Endothelial cell of umbilical vein (primary cell): ENCODE measurements around the gene POLR2F. TPM values are rescaled to one million over a fixed set of nuclear protein-coding genes. Genes with fewer than 3 reads are reported as not detected.

Experiments
- BruUV-seq: library from RNA; stranded (reverse); fragments of 400-500 nt; replicated peaks from 2 replicates; lab custom pipeline; 2021; lab: Mats Ljungman, UMichigan
- CTCF ChIA-PET: fragments of 300-600, 350-600 bp; sonication (Branson Sonifier 250); formaldehyde crosslinking; loops from one replicate; lab custom pipeline; 2021; ENCODE audit warnings: antibody characterized with exemption, inconsistent platforms; lab: Charles Lee
- POLR2A ChIA-PET: fragments of 300-600, 350-600 bp; sonication (Branson Sonifier 250); formaldehyde crosslinking; loops from one replicate; lab custom pipeline; 2021; ENCODE audit warnings: antibody characterized with exemption, inconsistent platforms; lab: Charles Lee
- DNase-seq: peaks from one replicate; pipeline ENCODE4 v3.0.0-alpha.2; 2011; ENCODE audit warnings: low read depth, low spot score
- FAIRE-seq: peaks from 2 replicates; lab custom pipeline; 2011; peaks lifted over from hg19 to GRCh38; lab: Jason Lieb, UNC
- H2AFZ ChIP-seq: 2 replicates; pipeline ENCODE4 v1.6.0; 2012; ENCODE audit warnings: low read depth, low read length, control low read depth, inconsistent platforms
- H3K27ac ChIP-seq: 2 replicates; pipeline ENCODE4 v1.5.1; 2011; ENCODE audit warnings: low read depth, mild to moderate bottlenecking, control low read depth, low read length, moderate library complexity; ENCODE audit not compliant: insufficient read depth
- H3K27me3 ChIP-seq, 2 experiments: 2 replicates each; pipeline versions ENCODE4 v1.6.0 to v1.6.1; 2011; ENCODE audit warnings: low read length in 2 of 2, mixed read lengths in 1 of 2; ENCODE audit not compliant: control insufficient read depth in 2 of 2, insufficient read depth in 2 of 2
- H3K36me3 ChIP-seq, 2 experiments: 2 replicates in 1 of 2; 3 replicates in 1 of 2; pipeline ENCODE4 v1.5.1; 2011; ENCODE audit warnings: low read length in 2 of 2, mild to moderate bottlenecking in 1 of 2, moderate library complexity in 1 of 2; ENCODE audit not compliant: control insufficient read depth in 2 of 2, insufficient read depth in 2 of 2; ENCODE audit errors: extremely low read depth in 1 of 2
- H3K4me1 ChIP-seq: 3 replicates; pipeline ENCODE4 v1.5.1; 2011; ENCODE audit warnings: mild to moderate bottlenecking, low read length; ENCODE audit not compliant: control insufficient read depth, insufficient read depth; ENCODE audit errors: extremely low read depth
- H3K4me2 ChIP-seq: 2 replicates; pipeline ENCODE4 v1.6.1; 2011; ENCODE audit warnings: low read length, control low read depth, mixed read lengths; ENCODE audit not compliant: insufficient read depth
- H3K4me3 ChIP-seq, 3 experiments: fragments of 200-600 bp in 1 of 3; sonication (generic), shearing (Covaris generic) in 1 of 3; replicated peaks in 1 of 3; 2 replicates each; pipeline ENCODE4 v1.5.1; 2011 to 2016; ENCODE audit warnings: control low read depth in 3 of 3, low read length in 3 of 3, mild to moderate bottlenecking in 2 of 3, inconsistent platforms in 1 of 3, low read depth in 1 of 3, moderate library complexity in 1 of 3; ENCODE audit not compliant: insufficient read depth in 1 of 3
- H3K79me2 ChIP-seq: 2 replicates; pipeline ENCODE4 v1.6.0; 2012; ENCODE audit warnings: low read length, inconsistent platforms; ENCODE audit not compliant: control insufficient read depth, insufficient read depth
- H3K9ac ChIP-seq: replicated peaks from 2 replicates; pipeline ENCODE3; 2011; ENCODE audit warnings: low read length, control low read depth; ENCODE audit not compliant: insufficient read depth; ENCODE audit errors: extremely low read depth
- H3K9me1 ChIP-seq: replicated peaks from 3 replicates; pipeline ENCODE4 v1.6.0; 2011; ENCODE audit warnings: mild to moderate bottlenecking, low read length; ENCODE audit not compliant: control insufficient read depth, insufficient read depth; ENCODE audit errors: extremely low read depth
- H3K9me3 ChIP-seq: replicated peaks from 2 replicates; pipeline ENCODE4 v1.5.1; 2012; ENCODE audit warnings: low read length, inconsistent platforms; ENCODE audit not compliant: control insufficient read depth, insufficient read depth
- H4K20me1 ChIP-seq: replicated peaks from 2 replicates; pipeline ENCODE3; 2011; ENCODE audit warnings: mild to moderate bottlenecking, low read length; ENCODE audit not compliant: control insufficient read depth, insufficient read depth; ENCODE audit errors: extremely low read depth
- CTCF ChIP-seq, 2 donors: IDR thresholded peaks; 1 replicate in 1 of 2; 2 replicates in 1 of 2; pipeline ENCODE4 v1.5.1; 2011; ENCODE audit warnings: low read length in 2 of 2, mild to moderate bottlenecking in 2 of 2, moderate library complexity in 2 of 2, control low read depth in 1 of 2, inconsistent platforms in 1 of 2, low read depth in 1 of 2; ENCODE audit not compliant: insufficient read depth in 1 of 2; ENCODE audit errors: extremely low read depth in 1 of 2
- EZH2 ChIP-seq: IDR thresholded peaks from 2 replicates; pipeline ENCODE4 v1.6.1; 2012; ENCODE audit warnings: borderline replicate concordance, low read depth, mild to moderate bottlenecking, moderate library complexity, low read length, inconsistent platforms; ENCODE audit not compliant: severe bottlenecking
- FOS ChIP-seq: IDR thresholded peaks from 2 replicates; pipeline ENCODE4 v1.6.1; 2011; ENCODE audit warnings: mild to moderate bottlenecking, low read length, moderate library complexity, borderline replicate concordance; ENCODE audit not compliant: insufficient read depth
- GATA2 ChIP-seq: IDR thresholded peaks from 2 replicates; pipeline ENCODE4 v1.7.0; 2011; ENCODE audit warnings: low read depth, mild to moderate bottlenecking, moderate library complexity, mixed read lengths, low read length; ENCODE audit not compliant: insufficient read length, insufficient read depth
- JUN ChIP-seq: IDR thresholded peaks from 2 replicates; pipeline ENCODE4 v1.6.1; 2011; ENCODE audit warnings: borderline replicate concordance, low read depth; ENCODE audit not compliant: insufficient read length, insufficient read depth
- MYC ChIP-seq: IDR thresholded peaks from one replicate; pipeline ENCODE4 v1.6.1; 2011; ENCODE audit warnings: mild to moderate bottlenecking, low read depth, low read length
- POLR2A ChIP-seq: IDR thresholded peaks from 2 replicates; pipeline ENCODE4 v1.6.1; 2012; ENCODE audit warnings: low read depth, mild to moderate bottlenecking, control low read depth, low read length
- POLR2AphosphoS5 ChIP-seq: IDR thresholded peaks from 2 replicates; pipeline ENCODE4 v1.6.1; 2012; ENCODE audit warnings: low read depth, mild to moderate bottlenecking, control low read depth, low read length, moderate library complexity; ENCODE audit not compliant: insufficient read depth
- dilution Hi-C: fragments of 300-500 bp; cut with MboI; formaldehyde crosslinking; loops from one replicate; pipeline ENCODE4 v1.15.0; 2019; ENCODE audit warnings: low sequenced_read_pairs; ENCODE audit not compliant: extremely low pct_ligation_motif_present
- intact Hi-C: fragments of 100-400 bp; cut with micrococcal nuclease; formaldehyde crosslinking; loops from one replicate; pipeline ENCODE4 v1.10.0; 2022
- polyA plus RNA-seq, 4 experiments: library from polyadenylated mRNA; depleted of rRNA in 3 of 4; stranded (reverse) in 3 of 4; unstranded in 1 of 4; fragments of >200 nt; gene quantifications; 2 replicates each; pipeline versions ENCODE4 v1.2.1 to v1.2.3, GENCODE V29; 2011 to 2012; ENCODE audit warnings: missing spikeins in 1 of 4
- total RNA-seq: library from RNA; stranded (reverse); gene quantifications from 2 replicates; pipeline ENCODE4 v1.2.3, GENCODE V29; 2021
- TF ChIP-seq, protein P1 (sequence below): IDR thresholded peaks from 2 replicates; pipeline ENCODE4 v1.6.1; 2011; ENCODE audit not compliant: insufficient read depth, insufficient read length

POLR2F gene
- total and polyA plus RNA-seq, 2 donors (not counting 3 experiments of a cell fraction or from before 2014, with no cell fraction given): 106 to 112 TPM

- no TSS peak for BruUV-seq
- intact Hi-C loops: no loop called here
- no peak for FAIRE-seq
These were observed 38.4 kb downstream of the POLR2F start for GRCh38 chr22:37991731-37992442.

More at GRCh38 chr22:37991731-37992442, 38.4 kb downstream of the POLR2F start:
- Histone ChIP-seq H3K4me2 (no peak overlapping the region), H4K20me1 (no peaks in the 10 kb centered on the region), H3K9me3 (no peaks in the 10 kb centered on the region), H3K36me3 (no peaks in the 10 kb centered on the region), H3K9ac (no peak overlapping the region), H3K9me1 (no peaks in the 10 kb centered on the region), H3K4me1 (no peaks in the 10 kb centered on the region), H3K79me2 (no peaks in the 10 kb centered on the region), H2AFZ (no peak overlapping the region), H3K27me3 (no peaks in the 10 kb centered on the region), H3K4me3 (no peak overlapping the region), H3K27ac (no peak overlapping the region)
- DNase-seq: no peak
- dilution Hi-C loops: no loop called here
- ChIA-PET CTCF (interaction anchor here (1.3 kb wide), 2 partner anchors 12 to 20 kb away, joined by 3 read pairs; no protein-coding TSS in a partner anchor), POLR2A (no interaction called here)
- TF ChIP-seq, protein P1, sequence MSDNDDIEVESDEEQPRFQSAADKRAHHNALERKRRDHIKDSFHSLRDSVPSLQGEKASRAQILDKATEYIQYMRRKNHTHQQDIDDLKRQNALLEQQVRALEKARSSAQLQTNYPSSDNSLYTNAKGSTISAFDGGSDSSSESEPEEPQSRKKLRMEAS: no peak
- TF ChIP-seq EZH2: no peak
- TF ChIP-seq JUN: no peak
- no peak for TF ChIP-seq POLR2A
- TF ChIP-seq MYC: no peak
- TF ChIP-seq GATA2: no peak
- TF ChIP-seq CTCF (IDR thresholded peaks at IDR 0.05; ENCODE audit: extremely low read depth in 1 of 2, insufficient read depth in 1 of 2, low read depth in 1 of 2, low read length in 2 of 2): no peak
- TF ChIP-seq POLR2AphosphoS5: no peak
- TF ChIP-seq FOS: no peak
